GM21786 (cell line): ENCODE data around the gene RBM39.
"Not testable (repeated sequence)": the region's sequence is repeated elsewhere in the genome, so short reads cannot be mapped to it uniquely, and the experiment has no call there.

Source experiments
- ATAC-seq: cut with Tn5 transposase; IDR thresholded peaks from one replicate; pipeline ENCODE4 v1.9.1; 2021; ENCODE audit not compliant: unreplicated experiment

The RBM39 gene

DNA sequence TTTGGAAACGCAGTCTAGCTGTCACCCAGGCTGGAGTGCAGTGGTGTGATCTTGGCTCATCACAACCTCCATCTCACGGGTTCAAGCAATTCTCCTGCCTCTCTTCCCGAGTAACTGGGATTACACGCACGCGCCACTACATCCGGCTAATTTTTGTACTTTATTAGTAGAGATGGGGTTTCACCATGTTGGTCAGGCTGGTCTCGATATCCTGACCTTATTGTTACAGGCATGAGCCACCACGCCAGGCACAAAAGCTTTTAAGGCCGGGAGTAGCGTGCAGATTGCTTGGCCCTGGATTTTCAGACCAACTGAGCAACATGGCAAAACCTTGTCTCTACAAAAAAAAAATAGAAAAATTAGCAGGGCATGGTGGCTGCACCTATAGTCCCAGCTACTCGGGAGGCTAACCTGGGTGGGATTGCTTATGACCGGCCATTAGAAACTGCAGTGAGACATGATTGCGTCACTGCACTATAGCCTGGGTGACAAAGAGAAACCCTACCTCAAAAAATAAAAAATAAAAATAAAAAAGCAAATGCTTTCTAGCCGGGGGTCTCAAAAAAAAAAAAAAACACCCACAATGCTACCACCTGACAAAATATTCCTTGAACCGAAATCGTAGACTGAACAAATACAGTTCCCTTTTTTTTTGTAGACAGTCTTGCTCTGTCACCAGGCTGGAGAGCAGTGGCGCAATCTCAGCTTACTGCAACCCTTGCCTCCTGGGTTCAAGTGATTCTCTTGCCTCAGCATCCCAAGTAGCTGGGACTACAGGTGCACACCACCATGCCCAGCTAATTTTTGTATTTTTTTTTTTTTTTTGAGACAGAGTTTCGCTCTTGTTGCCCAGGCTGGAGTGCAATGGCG, 15.0 kb downstream of the RBM39 start:
- no peak for ATAC-seq

DNA sequence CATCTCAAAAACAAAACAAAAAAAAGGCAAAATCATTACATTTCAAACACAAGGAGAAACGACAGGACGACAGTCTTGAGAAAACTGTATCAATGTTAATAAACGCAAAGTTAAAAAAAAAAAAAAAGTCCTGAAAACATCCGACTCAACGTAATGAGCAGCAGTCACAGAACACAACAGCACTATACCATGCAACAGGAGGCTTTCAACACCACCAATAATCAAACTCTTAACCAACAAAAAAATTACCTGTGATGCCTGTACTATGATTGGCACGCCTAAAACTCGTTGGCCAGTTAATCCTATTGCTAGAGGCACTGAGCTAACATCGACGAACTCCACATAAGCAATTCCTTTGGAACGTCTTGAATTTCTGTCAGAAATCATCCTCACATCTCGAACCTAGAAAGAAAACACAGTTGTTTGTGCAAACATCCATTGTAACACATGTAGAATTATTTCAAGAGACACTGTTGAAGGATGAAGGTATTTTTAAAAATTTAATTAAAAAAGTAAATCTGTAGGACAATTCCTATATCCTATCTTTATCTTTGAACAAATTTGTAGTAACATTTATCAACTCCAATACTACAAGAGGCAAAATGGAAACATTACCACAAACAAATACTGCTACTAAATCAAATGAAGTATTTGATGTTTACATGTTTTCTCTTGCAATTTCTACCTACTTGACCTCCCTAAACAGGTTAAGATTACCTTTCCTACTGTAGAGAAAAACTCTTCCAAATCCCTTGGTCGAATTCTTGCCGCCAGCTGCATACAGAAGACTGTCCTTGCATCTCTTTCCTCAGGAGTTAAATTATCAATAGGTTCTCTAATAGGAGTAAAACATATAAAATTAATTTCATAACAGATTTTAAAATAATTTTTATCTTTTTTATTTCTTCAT, 17.5 kb downstream of the RBM39 start:
- ATAC-seq: no peak

DNA sequence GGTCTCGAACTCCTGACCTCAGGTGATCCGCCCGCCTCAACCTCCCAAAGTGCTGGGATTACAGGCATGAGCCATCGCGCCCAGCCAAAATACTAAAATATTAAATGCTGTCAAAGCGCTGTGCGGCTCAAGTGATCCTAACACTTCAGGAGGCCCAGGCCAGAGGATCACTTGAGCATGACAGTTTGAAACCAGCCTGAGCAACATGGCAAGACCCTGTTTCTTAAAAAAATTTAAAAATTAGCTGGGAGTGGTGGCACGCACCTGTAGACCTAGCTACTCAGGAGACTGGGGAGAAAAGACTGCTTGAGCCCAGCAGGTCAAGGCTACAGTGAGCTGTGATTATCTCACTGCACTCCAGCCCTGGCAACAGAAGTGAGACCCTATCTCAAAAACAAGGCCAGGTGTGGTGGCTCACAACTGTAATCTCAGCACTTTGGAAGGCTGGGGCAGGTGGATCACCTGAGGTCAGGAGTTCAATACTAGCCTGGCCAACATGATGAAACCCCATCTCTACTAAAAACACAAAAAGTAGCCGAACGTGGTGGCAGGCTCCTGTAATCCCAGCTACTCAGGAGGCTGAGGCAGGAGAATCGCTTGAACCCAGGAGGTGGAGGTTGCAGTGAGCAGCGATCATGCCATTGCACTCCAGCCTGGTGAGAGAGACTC, 18.3 kb downstream of the RBM39 start:
- not testable (repeated sequence) for ATAC-seq

DNA sequence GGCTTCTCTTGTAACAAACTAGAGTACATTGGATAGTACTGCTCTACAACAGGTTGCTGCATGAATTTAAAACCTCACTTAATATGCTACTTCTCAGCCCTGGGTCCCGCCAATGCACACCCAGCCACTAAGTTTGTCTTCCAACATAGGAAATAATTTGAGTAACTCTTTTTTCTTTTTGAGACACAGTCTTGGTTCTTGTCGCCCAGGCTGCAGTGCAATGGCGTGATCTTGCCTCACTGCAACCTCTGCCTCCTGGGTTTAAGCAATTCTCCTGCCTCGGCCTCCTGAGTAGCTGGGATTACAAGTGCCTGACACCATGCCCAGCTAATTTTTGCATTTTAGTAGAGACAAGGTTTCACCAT, 18.8 kb downstream of the RBM39 start:
- ATAC-seq: not testable (repeated sequence)

DNA sequence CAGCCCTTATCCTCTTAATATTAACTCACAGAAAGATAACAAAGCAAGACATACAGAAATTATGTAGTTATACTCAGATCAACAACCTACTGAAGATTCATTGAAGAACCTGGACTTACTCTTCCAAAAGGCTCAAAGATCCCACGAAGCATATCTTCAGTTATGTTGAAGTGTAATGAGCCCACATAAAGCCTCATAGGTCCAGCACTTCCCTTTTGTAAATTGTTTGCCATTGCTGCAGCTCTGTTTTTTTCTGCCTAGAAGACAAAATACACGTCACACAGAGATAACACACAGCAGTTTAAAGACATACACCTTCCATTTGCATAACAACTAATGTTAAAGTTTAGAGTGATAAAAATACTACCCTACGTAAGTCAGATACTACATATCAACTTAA, 20.4 kb downstream of the RBM39 start:
- no peak for ATAC-seq

DNA sequence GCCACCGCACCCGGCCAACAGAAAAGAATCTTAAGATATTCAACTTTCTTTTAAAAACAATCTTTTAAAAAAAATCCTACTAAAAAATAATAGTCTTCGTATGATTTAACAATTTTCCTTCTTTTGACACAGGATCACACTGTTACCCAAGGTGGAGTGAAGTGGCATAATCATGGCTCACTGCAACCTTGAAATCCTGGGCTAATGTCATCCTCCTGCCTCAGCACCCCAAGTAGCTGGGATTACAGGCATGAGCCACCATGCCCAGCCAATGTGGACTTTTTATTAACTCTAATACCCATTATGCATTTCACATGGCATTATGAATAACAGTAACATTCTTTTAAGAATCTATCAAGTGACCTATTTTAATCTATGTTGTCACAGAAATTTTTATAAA, 20.8 kb downstream of the RBM39 start:
- ATAC-seq: no peak

DNA sequence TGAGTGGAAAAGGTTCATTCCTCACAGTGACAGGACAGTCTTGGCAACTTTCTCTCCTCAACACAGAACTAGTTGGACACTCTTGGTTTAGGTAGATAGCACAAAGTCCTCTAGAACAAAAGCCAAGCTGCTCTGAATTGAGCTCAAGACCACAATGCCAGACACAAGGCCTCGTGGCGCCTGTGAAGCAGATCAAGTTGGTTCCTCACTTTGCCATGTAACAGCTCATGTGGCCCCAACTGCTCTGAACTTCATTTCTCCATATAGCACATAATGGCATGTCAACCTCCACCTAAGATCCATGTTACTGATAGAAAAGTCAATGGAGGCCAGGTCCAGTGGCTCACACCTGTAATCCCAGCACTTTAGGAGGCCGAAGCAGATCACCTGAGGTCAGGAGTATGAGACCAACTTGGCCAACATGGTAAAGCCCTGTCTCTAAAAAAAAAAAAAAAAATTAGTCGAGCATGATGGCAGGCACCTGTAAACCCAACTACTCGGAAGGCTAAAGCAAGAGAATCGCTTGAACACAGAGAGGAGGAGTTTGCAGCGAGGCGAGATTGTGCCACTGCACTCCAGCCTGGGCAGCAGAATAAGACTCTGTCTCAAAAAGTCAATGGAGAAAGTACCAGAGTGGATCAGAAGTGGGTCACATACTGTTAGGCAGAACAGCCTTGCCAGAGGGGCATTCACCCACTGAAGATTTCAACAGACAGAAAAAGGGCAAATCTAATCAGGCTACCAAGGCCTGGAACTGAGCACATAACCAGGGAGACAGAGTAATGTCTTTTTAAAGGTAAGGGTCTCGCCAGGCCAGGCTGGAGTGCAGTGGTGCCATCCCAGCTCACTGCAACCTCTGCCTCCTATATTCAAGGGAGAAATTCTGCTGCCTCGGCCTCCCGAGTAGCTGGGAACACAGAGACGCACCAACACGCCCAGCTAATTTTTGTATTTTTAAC, 21.6 kb downstream of the RBM39 start:
- ATAC-seq: no peak

DNA sequence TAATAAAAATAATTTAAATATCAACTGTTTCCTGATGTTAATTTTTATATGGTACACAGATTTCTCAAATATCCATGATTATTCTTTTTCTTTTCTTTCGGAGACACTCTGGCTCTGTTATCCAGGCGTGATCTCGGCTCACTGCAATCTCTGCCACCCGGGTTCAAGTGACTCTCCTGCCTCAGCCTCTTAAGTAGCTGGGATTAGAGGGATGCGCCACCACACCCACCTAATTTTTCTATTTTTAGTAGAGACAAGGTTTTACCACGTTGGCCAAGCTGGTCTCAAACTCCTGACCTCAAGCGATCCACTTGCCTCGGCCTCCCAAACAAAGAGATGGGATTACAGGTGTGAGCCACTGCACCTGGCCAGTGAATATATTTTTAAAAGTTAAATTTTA, 22.3 kb downstream of the RBM39 start:
- no peak for ATAC-seq

DNA sequence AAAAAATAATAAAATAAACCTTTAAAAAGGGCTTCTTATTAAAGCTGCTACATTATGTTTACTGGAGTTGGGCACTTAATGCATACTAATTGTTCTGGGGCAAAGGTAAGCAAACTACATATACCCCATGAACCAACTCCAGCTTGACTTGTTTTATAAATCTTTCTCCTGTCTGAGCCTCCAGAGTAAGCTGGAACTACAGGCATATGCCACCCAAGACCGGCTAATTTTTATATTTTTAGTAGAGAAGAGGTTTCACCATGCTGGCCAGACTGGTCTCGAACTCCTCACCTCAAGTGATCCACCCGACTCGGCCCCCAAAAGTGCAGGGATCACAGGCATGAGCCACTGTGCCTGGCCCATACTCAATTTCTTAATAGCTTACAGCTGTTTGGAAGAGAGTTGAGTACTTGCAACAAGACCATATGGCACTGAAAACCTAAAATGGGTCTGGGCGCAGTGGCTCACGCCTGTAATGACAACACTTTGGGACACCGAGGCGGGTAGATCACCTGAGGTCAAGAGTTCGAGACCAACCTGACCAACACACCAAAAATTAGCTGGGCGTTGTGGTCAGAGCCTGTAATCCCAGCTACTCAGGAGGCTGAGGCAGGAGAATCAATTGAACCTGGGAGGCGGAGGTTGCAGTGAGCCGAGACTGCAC, 23.0 kb downstream of the RBM39 start:
- no peak for ATAC-seq

DNA sequence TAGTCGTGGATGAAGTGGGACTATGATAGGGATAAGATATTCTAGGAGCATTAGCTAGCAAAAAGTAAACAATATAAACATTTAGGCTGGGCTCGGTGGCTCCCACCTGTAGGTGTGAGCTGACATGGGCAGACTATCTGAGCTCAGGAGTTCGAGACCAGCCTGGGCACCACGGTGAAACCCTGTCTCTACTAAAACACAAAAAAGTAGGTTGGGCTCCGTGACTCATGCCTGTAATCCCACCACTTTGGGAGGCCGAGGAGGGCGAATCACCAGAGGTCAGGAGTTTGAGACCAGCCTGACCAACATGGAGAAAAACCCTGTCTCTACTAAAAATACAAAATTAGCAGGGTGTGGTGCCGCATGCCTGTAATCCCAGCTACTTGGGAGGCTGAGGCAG, 23.7 kb downstream of the RBM39 start:
- ATAC-seq: not testable (repeated sequence)

DNA sequence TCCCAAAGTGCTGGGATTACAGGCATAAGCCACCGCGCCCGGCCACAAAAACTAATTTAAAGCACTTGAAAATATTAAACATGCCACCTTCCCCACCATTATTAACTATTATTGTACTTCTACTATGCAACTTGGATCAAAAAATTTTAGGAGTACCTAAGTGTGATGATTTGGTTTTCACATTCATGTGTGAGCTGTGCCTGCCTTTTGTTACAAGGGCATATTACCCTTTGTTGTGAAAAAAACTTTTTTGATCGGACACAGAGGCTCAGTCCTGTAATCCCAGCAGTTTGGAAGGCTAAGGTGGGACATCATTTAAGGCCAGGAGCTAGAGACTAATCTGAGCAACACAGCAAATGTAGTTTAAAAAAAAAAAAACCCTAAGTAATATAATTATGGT, 25.7 kb downstream of the RBM39 start:
- ATAC-seq: no peak

DNA sequence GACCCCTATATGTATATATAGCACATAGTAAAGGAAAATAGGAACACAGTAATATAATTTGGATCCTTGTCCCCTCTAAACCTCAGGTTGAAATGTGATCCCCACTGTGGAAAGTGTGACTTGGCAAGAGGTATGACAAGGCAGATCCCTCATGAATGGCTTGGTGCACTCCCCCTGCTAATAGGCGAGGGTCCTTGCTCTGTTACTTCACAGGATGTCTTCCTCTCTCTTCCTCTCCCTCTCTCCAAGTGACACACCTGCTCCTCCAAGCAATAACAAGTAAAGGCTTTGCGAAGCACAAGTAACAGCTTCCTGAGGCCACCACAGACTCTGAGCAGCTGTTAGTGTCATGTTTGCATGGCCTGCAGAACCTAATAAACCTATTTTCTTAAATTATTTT, 26.4 kb downstream of the RBM39 start:
- no peak for ATAC-seq

DNA sequence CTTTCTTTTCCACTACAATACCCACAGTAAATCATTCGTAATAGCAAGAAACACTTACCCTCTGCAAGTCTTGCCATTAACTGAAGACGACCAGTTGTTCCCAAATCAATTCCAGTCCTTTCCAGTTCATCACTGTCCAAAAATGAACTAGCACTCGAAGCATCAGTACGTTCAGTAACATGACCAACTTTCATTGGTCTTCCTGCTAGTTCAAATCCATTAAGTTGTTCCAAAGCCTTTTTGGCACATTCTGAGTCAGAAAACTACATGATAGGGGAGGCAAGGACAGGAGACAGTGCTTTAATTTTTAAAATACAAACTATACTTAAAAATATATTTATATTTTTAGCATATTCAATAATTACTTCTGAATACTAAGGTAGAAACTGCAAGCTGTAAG, 27.9 kb downstream of the RBM39 start:
- no peak for ATAC-seq

DNA sequence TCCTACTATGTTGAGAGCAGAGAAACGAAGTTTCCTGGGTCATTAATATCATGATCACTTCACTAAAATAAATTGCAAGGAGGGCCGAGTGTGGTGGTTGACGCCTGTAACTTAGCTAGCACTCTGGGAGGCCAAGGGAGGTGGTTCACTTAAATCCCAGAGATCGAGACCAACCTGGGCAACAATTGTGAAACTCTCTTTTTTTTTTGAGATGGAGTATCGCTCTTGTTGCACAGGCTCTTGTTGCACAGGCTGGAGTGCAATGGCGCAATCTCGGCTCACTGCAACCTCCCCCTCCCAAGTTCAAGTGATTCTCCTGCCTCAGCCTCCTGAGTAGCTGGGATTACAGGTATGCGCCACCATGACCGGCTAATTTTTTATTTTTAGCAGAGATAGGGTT, 28.9 kb downstream of the RBM39 start:
- not testable (repeated sequence) for ATAC-seq

DNA sequence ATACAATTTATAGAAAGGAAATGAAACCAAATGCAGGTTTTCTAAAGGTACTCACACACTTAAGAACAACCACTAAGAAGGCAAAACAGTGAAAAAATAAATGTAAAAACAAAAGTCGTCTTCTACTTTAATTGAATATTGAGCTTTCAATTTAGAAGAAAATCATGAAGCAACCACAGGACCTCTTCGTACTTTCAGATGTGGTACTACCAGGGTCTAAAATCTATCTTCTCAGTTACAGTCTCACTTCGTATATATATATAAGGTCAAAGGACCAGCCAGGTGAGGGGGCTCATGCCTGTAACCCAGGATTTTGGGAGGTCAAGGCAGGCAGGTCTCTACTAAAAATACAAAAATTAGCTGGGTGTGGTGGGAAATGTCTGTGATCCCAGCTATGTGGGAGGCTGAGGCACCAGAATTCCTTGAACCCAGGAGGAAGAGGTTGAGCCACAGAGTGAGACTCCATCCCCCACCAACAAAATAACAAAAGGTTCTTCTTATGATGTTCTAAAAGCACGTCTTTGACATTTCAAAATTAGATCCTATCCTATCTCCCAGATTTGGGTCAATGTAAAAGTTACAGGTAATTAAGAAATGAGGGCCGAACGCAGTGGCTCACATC, 30.4 kb downstream of the RBM39 start:
- ATAC-seq: no peak

DNA sequence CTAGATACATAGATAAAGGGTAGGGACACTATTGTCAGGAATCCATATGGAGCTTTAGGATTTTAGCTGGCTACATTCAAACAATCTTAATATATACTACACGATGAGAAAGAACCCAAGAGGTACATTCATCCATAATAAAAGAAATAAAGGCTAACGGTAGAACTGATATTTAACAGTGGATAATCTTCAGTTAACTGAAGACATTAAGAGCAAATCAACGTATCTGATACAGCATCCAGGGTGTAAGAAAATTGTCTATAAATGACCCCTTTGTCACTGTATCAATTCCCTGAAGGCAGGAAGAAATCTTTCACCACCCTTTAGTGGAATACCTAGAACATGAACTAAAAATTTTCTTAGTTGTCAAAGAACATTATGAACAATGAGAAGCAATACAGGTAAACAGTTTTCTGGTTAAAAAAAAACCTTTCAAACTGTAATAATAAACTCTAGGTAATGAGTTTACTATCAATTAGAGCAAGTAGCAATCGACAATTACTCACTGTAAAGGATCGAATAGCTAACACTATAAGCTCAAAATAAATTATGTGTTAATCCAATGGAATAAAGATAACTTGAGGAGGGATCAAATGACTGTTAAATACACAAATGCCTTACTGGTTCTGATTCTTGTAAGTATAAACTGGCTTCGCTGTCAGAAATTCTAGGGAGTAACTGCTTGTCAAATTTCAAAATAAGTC, 31.0 kb downstream of the RBM39 start:
- no peak for ATAC-seq

DNA sequence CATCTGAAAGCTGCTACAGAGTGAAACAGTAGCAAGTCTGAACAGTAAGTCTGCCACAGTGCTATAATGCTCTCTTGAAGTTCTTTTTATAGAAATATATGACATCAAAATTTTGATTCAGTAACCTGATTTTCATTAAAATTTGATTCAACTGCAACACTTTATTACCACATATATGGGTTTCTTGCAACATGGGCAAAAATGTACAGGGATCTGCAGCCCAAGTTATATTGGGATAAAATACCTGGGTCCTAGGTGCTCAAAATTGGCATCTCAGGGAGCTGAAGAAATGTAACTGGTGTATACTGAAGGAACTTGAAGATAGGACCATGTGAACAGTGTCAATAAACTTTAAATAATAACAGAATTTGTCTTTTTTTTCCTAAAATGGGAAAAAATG, 32.0 kb downstream of the RBM39 start:
- ATAC-seq: no peak

DNA sequence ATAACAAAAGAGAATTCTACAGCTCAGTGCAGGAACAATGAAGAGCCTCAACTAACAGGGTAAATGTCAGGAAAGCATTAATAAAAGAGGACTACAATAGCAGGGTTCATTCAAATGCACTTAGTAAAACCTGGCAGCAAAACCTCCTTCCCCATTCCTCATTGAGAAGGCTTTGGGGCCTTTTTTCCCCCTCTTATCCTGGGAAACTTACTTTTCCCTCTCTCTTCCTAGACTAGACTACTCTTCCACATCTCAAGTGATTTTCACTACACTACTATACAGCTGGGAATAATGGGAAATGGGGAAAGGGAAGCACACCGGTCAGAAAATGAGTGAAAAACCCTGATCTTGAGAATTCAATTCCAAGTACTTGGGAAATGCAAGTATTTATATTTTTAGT, 32.8 kb downstream of the RBM39 start:
- no peak for ATAC-seq

DNA sequence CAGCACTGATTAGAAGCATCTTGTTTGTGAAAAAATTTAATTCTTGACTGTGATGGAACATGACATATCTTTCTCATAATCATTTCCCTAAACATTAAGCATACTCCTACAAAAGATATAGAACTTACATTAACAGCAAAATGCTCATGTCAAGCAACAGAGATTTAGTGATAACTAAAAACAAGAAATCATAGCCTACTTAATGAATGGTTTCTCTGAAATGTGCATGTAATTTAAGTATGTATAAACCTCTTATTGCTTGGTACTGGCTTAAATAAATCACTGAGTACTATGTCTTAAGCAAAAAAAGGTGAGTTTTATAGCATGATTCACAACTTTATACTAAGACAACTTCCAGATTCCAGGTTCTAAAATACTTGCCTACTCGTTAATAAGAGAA, 33.6 kb downstream of the RBM39 start:
- no peak for ATAC-seq
